ENCODE results near the gene ASPG. TPM values are rescaled to one million over a fixed set of nuclear protein-coding genes. Genes with fewer than 3 reads are reported as not detected.

ASPG gene
- total RNA-seq, 1 donor from 2014 or later: 4.7 TPM

DNA sequence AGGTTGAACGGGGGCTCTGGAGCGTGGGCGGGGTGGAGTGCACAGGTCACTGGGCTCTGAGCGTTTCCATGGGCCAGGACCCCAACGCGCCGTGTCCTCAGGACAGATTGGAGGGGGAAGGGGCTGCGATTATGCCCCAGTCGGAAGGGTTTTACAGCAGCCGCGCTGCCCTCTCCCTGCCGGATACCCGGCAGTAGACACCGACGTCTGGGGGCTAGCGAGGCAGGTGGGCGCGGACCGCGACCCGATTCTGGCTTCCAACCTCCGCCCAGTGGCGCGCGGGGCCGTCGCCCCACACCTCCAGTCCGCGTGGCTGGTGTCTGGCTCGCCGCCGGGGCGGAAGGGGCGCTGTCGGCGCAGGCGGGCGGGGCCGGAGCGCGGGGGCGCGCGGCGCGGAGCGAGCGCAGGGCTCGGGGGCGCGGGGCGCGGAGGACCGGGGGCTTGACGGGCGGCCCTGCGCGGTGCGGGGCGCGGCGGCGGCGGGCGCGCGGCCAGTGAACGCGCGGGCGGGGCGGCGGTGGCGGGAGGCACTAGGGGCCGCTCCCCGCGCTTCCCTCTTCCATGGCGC lies 50.5 kb downstream of the ASPG start:
- DNase-seq (ENCODE audit: low spot score): no peak

DNA sequence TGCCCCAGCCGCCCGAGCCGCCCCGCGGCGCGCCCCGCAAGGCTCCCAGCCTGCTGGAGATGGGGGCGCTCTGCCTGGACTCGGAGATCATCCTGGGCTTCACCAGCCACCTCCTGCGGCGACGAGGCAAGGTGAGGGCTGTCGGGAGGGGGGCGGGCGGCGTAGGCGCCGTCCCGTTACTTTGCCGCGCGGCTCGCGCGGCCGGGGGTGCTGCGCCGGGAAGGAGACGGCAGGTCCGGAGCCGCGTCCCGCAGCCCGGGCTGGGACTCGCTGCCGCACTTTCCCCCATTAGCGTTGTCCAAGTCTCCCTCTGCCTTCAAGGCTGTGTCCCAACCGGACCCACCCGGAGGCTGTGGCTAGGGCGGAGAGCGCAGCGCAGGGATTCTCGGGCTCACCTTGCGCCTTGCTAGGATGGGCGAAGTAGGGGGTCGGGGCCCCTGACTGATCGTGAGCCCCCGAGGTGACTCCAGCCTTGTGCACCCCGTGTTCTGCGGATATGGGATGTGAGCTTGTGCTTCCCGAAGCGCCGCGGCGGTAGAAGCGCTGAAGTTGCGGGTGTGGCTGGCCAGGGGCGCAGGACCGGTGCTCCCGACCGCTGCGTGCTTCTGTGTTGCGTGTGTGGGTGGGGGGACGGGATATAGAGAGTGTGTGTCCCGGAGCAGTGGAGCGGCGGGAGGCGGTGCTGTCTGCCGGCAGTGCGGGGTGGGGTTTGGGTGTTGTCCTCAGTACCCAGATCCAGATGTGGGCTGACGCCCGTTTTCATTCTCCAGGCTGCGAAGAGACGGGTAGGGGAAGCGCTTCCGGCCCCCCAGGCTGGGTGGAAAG lies 51.2 kb downstream of the ASPG start:
- no peak for DNase-seq (ENCODE audit: low spot score)

DNA sequence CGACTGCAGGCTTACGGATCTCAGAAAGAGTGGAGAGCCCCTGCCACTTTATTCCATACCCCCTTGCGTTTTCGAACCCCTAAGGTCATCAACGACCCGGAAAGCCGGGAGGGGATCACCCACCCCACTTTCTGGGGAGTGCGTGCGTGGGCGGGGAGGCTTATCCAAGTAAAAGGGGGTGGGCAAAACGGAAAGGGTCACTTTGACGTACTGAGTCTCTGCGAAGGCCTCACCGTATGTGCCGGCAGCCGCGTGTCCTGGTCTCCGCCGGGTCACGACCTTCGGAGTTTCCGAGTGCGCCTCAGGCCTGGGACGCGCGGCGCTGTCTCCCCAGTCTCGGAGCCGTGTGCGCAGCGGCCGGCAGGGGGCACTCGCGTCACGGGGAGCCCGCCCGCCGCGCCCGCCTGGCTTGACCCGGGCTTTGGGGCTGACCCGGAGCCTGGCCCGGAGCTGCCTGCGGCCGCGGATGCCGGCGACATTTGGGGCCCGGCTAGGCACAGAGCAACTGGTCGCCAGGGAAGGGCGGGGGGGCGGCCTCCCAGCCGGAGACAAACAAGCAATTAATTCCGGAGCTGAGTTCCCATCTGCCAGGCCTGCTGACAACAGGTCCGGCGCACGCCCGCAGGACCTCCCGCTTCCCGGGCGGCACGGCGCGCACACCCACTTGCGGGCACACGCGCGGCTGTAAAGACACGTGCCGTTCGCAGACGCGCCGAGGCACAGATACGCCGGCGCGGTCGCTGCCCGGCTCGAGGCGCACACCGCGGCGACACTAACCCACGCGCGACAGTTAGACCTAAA lies 52.0 kb downstream of the ASPG start:
- DNase-seq (ENCODE audit: low spot score): peak; percentile 37

DNA sequence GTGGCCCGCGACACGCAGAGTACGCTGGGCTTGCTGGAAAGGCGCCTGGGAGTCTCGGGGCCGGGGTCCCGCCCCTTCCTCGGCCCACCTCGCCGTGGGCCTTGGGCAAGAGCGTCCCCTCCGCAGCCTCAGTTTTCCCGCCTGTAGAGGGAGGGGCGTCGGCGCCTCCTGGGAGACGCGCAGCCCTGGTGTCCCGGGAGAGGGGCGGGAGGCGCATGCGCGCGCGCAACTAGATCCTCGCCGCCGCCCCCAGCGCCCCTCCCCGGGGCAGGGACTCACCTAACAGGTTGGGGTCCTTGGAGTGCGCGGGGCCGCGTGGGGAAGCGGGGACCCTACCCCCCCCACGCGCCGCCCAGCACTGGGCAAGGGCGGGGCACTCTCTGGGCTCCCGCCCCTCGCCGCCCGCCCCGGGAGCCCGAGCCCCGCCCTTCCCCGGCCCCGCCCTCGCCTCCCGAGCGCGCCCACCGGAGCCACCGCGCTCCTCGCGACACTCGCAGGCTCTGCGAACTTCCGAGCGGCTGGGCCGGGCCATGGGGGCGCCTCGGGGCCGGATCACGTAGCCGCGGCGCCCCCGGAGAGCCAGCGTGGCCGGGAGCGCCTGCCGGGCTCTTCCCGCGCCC lies 52.7 kb downstream of the ASPG start, which contains the start of gene KIF26A:
Gene KIF26A, plus strand, starts transcription at position 490 of the 620 bp plus-strand sequence. CDS start 136 bp downstream, outside the sequence.
- DNase-seq (ENCODE audit: low spot score): no peak

DNA sequence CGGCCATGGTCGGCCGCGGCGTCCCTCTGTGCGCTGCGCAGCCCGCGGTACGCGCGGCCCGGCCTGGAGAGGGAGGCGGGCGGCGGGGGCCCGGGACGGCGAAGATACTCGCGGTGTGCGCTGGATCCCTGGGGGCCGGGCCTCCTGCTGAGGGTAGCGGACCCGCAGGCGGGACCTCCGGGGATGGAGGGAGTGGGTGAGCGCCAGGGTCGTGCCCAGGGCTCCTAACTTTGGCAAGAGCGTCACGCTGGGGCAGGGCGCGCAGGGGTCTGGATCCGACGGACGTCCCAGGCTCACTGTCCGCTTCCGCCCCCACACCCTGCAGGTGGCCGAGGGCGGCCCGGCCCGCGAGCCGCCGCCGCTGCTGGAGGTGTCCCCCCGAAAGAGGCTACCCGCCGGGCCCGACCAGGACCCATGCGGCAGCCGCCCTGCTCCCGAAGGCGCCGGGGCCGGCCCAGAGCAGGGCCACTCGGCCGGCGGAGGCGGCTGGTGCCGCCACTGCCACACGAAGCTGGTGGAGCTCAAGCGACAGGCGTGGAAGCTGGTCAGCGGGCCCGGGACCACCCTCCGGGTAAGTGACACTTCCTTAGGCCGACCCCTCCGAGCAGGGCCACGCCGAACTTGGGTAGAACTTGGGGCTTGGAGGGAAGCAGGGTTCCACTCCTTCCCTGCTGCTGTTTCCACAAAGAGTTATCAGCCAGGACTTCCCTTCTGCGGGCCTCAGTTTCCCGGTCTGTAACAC lies 53.4 kb downstream of the ASPG start:
- DNase-seq (ENCODE audit: low spot score): no peak

DNA sequence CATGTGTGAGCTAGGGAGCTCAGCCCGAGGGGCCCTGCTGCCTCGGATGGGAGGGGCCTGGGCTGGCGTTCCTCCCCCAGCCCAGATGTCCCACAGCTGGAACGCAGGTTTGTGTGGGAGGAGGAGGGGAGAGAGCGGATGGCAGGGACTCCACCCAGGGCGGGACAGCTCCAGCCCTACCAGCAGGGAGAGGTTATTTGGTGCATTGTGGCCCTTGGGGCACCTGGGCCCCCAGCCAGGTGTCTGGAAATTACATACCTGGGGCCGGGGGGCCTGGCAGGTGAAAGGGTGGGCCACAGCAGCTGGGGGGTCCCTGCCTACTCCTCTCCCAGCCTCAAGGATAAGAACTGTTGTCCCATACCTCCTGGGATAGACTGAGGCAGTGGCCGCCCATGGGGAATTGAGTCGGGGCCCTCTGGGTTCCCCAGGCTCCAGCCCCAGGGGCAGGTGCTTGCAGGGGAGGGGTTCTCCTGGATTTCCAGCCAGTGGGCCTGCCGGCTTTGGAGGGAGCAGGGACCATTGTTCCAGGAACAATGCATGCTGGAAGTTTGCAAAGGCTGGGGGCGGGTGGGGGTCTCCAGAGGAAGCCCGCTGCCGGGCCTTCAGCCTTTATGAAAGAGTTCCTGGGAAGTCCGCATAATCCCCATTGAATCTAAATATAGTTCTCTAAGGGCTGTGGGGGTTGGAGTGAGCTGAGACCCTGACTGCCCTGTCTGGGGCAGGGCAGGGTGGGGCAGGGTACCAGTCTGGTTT lies 54.1 kb downstream of the ASPG start:
- no peak for DNase-seq (ENCODE audit: low spot score)

DNA sequence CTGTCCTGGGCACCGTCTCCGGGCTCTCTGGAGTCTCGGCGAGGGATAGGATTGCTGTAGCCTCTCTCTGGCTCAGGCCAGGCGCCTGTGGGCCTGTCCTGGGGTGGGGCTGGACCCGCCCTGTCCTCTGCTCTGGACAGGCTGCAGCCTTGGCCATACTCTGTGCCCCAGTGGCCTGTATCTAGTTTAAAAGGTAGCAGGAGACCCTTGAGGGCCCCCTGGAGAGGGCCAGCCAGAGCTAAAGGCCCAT lies 54.6 kb downstream of the ASPG start:
- DNase-seq (ENCODE audit: low spot score): no peak

DNA sequence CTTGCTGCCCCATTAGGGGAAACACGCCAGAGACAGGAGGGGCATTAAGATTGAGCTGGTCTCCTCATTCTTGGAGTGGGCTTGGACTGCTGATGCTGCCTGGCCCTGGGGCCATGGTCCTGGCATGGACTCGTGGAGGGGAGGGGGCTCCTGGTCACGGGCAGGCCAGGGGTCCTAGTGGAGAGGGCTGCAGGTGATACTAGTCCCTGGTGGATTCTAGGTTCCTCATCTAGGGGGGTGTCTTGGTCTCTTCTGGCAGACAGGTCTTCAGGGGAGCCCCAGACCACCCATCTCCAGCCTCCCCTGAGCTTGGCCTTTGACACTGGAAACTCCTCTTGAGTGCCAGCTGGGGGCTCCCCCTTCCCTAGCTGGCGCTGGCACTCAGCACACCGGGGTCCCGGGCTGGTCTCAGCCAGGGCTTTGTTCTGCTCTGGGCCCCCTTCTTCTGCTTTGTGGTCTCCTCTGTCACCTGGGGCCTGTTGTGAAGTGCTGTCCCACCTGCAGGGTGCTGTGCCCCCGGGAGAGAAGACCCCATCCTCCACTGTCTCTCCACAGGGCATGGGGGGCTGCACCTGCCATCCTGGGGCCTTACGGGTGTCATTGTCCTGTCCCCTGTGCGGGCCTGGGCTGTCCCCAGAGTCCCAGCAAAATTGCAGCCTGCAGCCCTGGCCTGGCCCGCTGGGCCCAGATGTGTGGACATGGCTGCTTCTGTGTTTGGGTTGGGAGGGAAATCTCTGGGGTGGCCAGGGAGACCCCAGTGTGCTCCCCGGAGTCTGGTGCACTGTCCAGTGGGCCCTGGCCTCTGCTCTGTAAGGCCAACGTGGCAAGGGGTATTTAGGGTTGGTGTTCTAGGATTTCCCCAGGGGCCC lies 55.2 kb downstream of the ASPG start:
- no peak for DNase-seq (ENCODE audit: low spot score)

DNA sequence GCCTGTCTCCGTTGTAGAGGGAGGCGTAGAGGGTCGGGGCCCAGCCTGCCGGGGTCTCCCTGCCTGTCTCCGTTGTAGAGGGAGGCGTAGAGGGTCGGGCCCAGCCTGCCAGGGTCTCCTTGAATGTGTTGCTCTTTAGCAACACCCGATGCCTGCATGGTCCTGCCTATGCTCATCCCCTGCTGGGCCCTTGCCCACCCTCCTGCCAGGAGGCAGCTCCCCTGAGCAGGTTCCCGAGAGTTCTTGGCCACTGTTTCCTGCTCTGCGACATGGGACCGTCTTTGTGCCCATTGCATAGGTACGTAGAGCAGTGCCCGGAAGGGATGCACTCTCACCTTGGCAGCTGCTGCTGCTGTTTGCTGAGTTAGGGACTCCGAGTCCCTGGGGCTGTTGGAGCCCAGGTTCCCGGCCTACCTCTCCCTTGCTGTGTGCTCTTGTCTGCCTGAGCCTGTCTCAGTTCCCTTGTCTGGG lies 56.2 kb downstream of the ASPG start:
- no peak for DNase-seq (ENCODE audit: low spot score)

DNA sequence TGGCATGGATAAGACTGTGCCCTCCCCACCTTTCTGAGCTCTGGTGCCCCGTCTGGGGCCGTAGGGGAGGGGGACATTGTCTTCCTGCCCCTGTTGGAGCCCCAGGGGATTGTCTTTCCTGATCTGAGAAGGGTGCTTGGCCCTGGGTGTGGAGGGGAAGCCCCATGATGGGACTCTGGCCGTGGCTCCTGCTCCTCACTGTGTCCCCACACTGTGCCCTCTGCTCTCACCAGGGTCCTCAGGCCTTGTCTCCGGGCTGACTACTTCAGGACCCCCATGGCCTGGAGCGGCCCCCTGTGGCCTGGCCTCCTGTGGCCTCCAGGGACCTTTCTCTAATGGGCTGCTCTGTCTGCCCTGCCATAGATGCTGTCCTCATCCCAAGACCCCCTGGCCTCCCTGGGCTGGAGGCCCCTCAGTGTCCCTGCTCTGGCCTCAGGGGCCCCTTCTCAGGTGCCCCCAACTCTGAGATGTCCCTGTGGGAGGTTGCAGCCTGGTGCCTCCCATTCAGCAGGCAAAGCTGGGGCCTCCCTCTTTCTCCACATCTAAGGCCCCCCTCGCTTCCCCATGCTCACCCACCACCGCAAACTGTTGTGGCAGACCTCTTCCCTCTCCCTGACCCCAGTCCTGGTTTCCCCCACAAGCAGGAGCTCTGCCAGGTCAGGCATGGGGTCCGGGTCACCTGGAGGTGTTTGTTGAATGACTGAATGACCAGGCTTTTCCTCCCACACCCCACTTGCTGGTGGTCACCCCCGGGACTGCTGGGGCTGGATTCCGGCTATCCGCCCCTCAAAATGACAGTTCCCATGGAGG lies 56.8 kb downstream of the ASPG start:
- DNase-seq (ENCODE audit: low spot score): no peak

DNA sequence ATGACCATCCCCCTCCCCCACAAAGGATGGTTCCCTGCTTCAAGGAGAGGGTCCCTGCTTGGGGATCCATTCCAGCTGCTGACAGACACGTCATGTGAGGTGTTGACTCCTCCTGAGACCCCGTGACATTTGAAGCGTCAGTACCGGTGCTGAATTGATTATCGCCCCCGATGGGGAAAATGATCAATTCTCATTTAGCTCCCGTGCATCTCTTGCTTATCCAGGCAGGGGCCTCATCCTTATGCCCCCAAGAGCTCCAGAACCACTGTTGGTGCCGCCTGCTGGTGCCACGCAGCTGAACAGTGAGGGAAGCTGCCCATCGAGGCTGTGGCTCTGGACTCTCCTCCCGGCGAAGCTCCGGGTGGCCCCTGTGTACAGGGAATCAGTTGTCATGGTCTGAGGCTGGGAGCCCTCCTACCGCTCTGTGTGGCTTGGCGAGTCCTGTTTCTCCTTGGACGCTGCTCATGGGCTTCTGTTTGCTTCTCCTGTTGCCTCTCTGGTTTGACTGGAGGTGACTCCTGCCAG lies 57.5 kb downstream of the ASPG start:
- no peak for DNase-seq (ENCODE audit: low spot score)

DNA sequence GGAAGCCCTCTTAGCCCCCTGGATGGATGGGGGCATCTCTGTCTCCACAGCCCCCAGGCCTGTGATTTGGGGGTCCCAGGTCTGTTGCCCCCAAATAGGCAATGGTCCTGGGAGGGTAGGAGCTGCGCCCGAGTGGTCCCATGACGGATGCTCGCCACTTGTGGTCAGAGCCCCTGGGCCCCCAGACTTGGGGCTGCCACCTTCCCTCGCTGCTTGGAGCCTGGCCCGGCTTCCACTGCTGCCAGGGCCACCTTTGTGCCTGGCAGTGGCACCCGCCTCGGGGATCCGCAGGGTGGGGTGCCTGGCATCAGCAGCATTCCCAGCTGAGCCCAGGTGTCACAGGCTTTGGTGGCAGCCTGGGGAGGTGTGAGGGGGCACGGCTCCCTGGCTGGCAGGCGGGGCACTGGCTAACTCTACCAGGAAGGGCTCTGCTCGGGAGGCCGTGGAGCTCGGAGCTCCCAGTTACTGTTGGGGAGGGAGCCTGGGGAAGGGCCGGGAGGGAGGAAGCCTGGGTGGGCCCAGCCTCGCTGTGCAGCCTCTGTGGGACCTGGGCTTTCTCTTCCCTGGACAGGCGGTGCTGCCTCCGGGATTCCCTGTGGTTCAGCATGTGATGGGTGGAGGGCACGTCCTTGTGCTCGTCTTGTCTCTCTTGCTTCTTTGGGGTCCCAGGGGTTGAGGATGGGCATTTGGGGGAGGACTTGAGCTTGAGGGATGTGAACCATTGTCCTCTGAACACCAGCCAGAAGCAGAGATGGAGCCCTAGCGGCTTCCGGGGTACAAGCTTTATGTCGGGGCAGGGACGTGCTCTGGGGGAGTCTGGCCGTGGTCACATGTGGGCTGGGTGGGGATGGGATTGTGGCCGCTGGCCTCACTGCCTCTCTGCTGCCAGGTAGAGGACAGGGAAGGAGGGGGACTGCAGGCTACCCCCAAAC lies 58.3 kb downstream of the ASPG start:
- DNase-seq (ENCODE audit: low spot score): no peak

DNA sequence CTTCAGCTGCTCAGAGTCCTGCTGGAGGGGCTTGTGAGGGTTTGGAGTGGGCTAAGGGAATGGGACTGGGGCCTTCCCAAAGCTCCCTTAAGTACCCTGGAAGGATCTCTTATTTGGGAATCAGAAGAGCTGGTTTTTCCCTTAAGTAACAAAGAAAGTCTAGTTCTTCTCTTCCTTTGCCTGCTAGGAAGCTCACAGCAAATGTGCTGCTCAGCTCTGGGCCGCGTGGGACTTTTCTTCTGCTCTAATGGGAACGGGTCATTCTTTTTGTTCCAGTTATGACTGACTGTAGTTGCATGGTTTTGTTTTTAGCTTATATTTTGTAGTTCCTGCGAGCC lies 58.9 kb downstream of the ASPG start:
- DNase-seq (ENCODE audit: low spot score): no peak

DNA sequence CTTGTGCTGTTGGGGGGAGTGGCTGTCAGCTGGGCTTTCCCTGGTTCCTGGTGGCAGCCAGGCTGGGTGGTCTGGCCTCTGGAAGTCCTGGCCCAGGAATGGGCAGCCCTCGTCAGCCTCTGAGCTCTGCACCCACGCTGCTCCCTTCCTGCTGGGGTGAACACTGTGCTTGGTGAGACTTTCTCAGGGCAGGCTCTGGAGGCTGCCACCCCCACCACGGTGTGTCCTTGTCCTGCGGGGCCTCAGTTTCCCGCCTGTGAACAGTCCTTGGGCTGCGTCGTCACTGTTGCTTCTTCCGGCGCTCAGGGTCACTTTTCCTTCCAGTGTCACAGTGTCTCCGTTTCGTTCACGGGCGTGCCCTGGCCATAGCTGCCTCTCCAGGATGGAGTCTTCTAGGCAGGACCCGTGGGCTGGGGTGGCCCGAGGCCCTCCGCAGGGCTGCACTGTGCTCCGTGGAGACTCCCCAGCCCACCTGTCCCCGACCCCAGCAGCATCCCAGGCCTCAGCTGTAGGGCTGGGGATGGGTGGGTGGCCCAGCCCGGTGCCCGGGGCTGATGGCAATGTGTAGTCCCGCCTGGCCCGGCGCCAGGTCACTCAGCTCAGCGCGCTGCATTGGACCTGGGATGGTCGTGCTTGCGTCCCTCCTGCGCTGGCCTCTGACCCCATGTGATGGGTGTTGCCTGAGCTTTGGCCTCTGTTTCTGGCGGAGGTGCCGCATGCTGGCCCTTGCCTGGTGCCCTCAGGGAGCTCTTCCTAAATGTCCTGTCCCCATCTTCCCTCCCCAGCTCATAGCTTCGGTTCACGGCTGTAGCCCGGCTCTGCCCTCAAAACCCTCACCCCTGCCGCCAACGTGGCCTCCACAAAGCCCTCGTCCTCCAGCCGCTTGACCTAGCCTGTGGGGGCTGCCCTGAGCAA lies 59.7 kb downstream of the ASPG start:
- DNase-seq (ENCODE audit: low spot score): no peak

DNA sequence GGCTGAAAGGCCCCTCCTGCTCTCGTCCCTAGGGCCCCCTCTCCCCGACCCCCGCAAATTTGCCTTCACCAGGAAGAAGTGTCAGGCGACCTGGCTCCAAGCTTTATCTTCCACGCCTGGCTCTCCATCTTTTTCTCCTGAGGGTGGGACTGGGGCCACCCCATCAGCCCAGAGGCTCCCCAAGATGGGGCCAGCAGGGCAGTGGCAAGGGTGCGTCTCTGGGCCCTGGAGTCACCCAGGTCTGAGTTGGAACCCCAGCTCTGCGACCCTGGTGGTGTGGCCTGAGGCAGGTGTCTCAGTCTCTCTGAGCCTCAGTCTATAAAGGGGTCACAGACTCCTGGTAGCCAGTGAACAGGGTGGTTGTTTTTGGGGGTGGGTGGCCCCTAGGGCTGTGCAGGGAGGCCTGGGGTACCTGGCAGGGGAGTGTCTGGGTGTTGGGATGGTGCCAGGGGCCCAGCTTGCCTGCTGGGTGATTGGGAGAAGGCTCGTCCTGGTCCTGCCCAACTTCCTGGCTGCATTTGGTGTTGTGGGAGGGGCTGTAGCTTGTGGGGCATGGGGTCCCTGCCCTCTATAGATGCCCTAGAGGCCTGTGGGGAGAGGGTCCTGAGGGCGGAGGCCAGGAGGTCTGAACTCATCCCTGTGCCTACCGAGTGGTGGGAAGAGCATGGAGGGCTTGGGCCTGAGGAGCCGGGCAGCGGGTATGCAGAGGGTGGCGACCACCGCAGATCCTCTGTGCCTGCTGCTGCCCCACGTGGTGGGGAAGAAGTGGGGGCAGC lies 60.5 kb downstream of the ASPG start:
- no peak for DNase-seq (ENCODE audit: low spot score)

Measured in mucosa of gallbladder (tissue), 1 donor.